Measurements from ENCODE around the gene PSMD1.

GRCh38 chr2:231186325-231186724, 129.7 kb downstream of the PSMD1 start:
- no peak for TF ChIP-seq EP300 (IDR thresholded peaks at IDR 0.05)
- TF ChIP-seq, protein P1, sequence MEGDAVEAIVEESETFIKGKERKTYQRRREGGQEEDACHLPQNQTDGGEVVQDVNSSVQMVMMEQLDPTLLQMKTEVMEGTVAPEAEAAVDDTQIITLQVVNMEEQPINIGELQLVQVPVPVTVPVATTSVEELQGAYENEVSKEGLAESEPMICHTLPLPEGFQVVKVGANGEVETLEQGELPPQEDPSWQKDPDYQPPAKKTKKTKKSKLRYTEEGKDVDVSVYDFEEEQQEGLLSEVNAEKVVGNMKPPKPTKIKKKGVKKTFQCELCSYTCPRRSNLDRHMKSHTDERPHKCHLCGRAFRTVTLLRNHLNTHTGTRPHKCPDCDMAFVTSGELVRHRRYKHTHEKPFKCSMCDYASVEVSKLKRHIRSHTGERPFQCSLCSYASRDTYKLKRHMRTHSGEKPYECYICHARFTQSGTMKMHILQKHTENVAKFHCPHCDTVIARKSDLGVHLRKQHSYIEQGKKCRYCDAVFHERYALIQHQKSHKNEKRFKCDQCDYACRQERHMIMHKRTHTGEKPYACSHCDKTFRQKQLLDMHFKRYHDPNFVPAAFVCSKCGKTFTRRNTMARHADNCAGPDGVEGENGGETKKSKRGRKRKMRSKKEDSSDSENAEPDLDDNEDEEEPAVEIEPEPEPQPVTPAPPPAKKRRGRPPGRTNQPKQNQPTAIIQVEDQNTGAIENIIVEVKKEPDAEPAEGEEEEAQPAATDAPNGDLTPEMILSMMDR (IDR thresholded peaks at IDR 0.05): no peak
